Endodermal cell (in vitro differentiated cells): ENCODE measurements around the gene M1AP. TPM values are rescaled to one million over a fixed set of nuclear protein-coding genes. Genes with fewer than 3 reads are reported as not detected.

ENCODE experiments used
- DNase-seq: peaks from one replicate; pipeline ENCODE4 v3.0.0-alpha.2; 2017
- H3K27ac ChIP-seq: 2 replicates; pipeline ENCODE4 v1.5.1; 2013; ENCODE audit warnings: mild to moderate bottlenecking, low read depth, low read length, moderate library complexity
- H3K27me3 ChIP-seq: 2 replicates; pipeline ENCODE4 v1.6.1; 2013; ENCODE audit warnings: mild to moderate bottlenecking, low read length, moderate library complexity; ENCODE audit not compliant: insufficient read depth, control insufficient read depth, poor library complexity, severe bottlenecking
- H3K36me3 ChIP-seq: 2 replicates; pipeline ENCODE4 v1.7.0; 2013; ENCODE audit warnings: mild to moderate bottlenecking, low read length, moderate library complexity; ENCODE audit not compliant: control insufficient read depth, insufficient read depth
- H3K4me1 ChIP-seq: one replicate; pipeline ENCODE4 v1.7.0; 2013; ENCODE audit warnings: low read length; ENCODE audit not compliant: control insufficient read depth, insufficient read depth
- H3K4me3 ChIP-seq: 2 replicates; pipeline ENCODE4 v1.5.1; 2013; ENCODE audit warnings: mild to moderate bottlenecking, low read length, moderate library complexity
- H3K9ac ChIP-seq: 2 replicates; pipeline ENCODE4 v1.6.1; 2013; ENCODE audit warnings: mild to moderate bottlenecking, low read length, moderate library complexity; ENCODE audit not compliant: poor library complexity, severe bottlenecking; ENCODE audit errors: extremely low read depth
- H3K9me3 ChIP-seq: 2 replicates; pipeline ENCODE4 v1.6.1; 2013; ENCODE audit warnings: mild to moderate bottlenecking, low read length, moderate library complexity; ENCODE audit not compliant: control insufficient read depth
- H3K27ac Mint-ChIP-seq: 2 replicates; pipeline ENCODE4 v1.8.0; 2020; ENCODE audit warnings: mixed read lengths
- H3K27me3 Mint-ChIP-seq: 2 replicates; pipeline ENCODE4 v1.8.0; 2021; ENCODE audit warnings: mild to moderate bottlenecking, mixed read lengths; ENCODE audit not compliant: insufficient read depth
- H3K36me3 Mint-ChIP-seq: 2 replicates; pipeline ENCODE4 v1.8.0; 2020; ENCODE audit warnings: low read depth, mixed read lengths
- H3K4me1 Mint-ChIP-seq: 2 replicates; pipeline ENCODE4 v1.8.0; 2020; ENCODE audit warnings: mixed read lengths
- H3K4me3 Mint-ChIP-seq: 2 replicates; pipeline ENCODE4 v1.8.0; 2020; ENCODE audit warnings: mild to moderate bottlenecking, moderate library complexity, mixed read lengths
- H3K9me3 Mint-ChIP-seq: 2 replicates; pipeline ENCODE4 v1.8.0; 2020; ENCODE audit warnings: mild to moderate bottlenecking, mixed read lengths
- CTCF ChIP-seq: fragments of 200-600 bp; sonication (generic); conservative IDR thresholded peaks from 2 replicates; pipeline ENCODE4 v1.5.0; 2021; ENCODE audit warnings: antibody characterized with exemption, mild to moderate bottlenecking
- WGBS, 2 experiments: methylation state at CpG; one replicate each; pipeline versions ENCODE4 v1.1.5 to v1.1.7; 2013; ENCODE audit warnings: missing lambda C conversion rate in 2 of 2, mixed read lengths in 1 of 2; ENCODE audit not compliant: insufficient coverage in 1 of 2, insufficient read length in 1 of 2; 5-methylcytosine and 5-hydroxymethylcytosine counted together
- total RNA-seq, 2 donors: library from RNA; stranded (reverse); fragmentation: NEBNext Ultra II Directional in 1 of 2; extraction: Animal tissue kit (Norgen Biotek cat#: 25700) in 1 of 2; gene quantifications; 2 replicates in 1 of 2; 3 replicates in 1 of 2; pipeline ENCODE4 v1.2.1, GENCODE V29; 2021

Gene M1AP
- total RNA-seq, 2 donors from 2014 or later: 3.8 to 5.5 TPM

- H3K4me1 Mint-ChIP-seq: peaks cover 9% of the 10 kb centered on the region
- 4 to 11% methylated on average over 32 to 72 of the region's 72 CpGs for WGBS, 2 experiments
- H3K4me3 ChIP-seq: no peak overlapping the region
Measured at GRCh38 chr2:74515981-74516633, 132.0 kb downstream of the M1AP start.

GRCh38 chr2:74515271-74515980 is 132.7 kb downstream of the M1AP start:
- Mint-ChIP-seq H3K27ac (no peak overlapping the region), H3K4me1 (peaks cover 9% of the 10 kb centered on the region), H3K27me3 (peaks cover 96% of the 10 kb centered on the region), H3K4me3 (peak overlapping the region; percentile 44), H3K36me3 (peaks cover 2% of the 10 kb centered on the region), H3K9me3 (peaks cover 9% of the 10 kb centered on the region)
- Histone ChIP-seq H3K36me3 (no peaks in the 10 kb centered on the region), H3K4me1 (peaks cover 3% of the 10 kb centered on the region), H3K4me3 (no peak overlapping the region), H3K9ac (no peak overlapping the region), H3K27me3 (peaks cover 100% of the 10 kb centered on the region), H3K27ac (no peak overlapping the region), H3K9me3 (peaks cover 9% of the 10 kb centered on the region)
- WGBS, 2 experiments: 7 to 8% methylated on average over 24 to 60 of the region's 60 CpGs
- peak; percentile 85 for DNase-seq
- peak; percentile 25 for TF ChIP-seq CTCF

More at GRCh38 chr2:74515981-74516633, 132.0 kb downstream of the M1AP start:
- Histone ChIP-seq H3K9me3 (peaks cover 9% of the 10 kb centered on the region), H3K9ac (no peak overlapping the region), H3K27me3 (peaks cover 100% of the 10 kb centered on the region), H3K36me3 (no peaks in the 10 kb centered on the region), H3K4me1 (peaks cover 3% of the 10 kb centered on the region), H3K27ac (no peak overlapping the region)
- H3K36me3 Mint-ChIP-seq: peaks cover 2% of the 10 kb centered on the region
- TF ChIP-seq CTCF: no peak
- H3K4me3 Mint-ChIP-seq: peak overlapping the region; percentile 44
- DNase-seq: peak; percentile 95
- H3K27ac Mint-ChIP-seq: no peak overlapping the region
- H3K27me3 Mint-ChIP-seq: peaks cover 96% of the 10 kb centered on the region
- peaks cover 9% of the 10 kb centered on the region for H3K9me3 Mint-ChIP-seq

GRCh38 chr2:74514368-74515270 is 133.5 kb downstream of the M1AP start, which contains the start of gene TLX2:
Gene TLX2 (plus strand): TSS chr2:74514450. CDS start chr2:74514807, 357 bp downstream.
- DNase-seq: peak; percentile 76
- Histone ChIP-seq H3K36me3 (no peaks in the 10 kb centered on the region), H3K4me1 (peaks cover 3% of the 10 kb centered on the region), H3K9me3 (peaks cover 9% of the 10 kb centered on the region), H3K27ac (no peak within 1 kb of the TSS), H3K4me3 (no peak within 1 kb of the TSS), H3K9ac (no peak within 1 kb of the TSS), H3K27me3 (peaks cover 100% of the 10 kb centered on the region)
- peaks cover 2% of the 10 kb centered on the region for H3K36me3 Mint-ChIP-seq
- H3K9me3 Mint-ChIP-seq: peaks cover 9% of the 10 kb centered on the region
- peaks cover 9% of the 10 kb centered on the region for H3K4me1 Mint-ChIP-seq
- peaks cover 96% of the 10 kb centered on the region for H3K27me3 Mint-ChIP-seq
- H3K4me3 Mint-ChIP-seq: peak within 1 kb of the TSS; percentile 44
- no peak within 1 kb of the TSS for H3K27ac Mint-ChIP-seq
- 3 to 5% methylated on average over 16 to 82 of the region's 82 CpGs for WGBS, 2 experiments
- TF ChIP-seq CTCF: no peak
